ENCODE results near the gene SEC22C. TPM values are rescaled to one million over a fixed set of nuclear protein-coding genes. Genes with fewer than 3 reads are reported as not detected.

SEC22C gene
- total and polyA plus RNA-seq, 2 of the 13 experiments (the other 11 are each of a cell fraction or from before 2014, with no cell fraction given), result 20.0 to 40.0 TPM

- TF ChIP-seq HNF1B (CRISPR knock-in tag; IDR thresholded peaks at IDR 0.05) (0 out of 2 replicates have a peak, but pooled peaks have one; percentile 27), TFAP4 (IDR thresholded peaks at IDR 0.05; ENCODE audit: borderline replicate concordance, low read depth) (0 out of 2 replicates have a peak, but pooled peaks have one; percentile 15), ZNF530 (CRISPR knock-in tag; IDR thresholded peaks at IDR 0.05; ENCODE audit: low read depth) (no peak), IKZF4 (CRISPR knock-in tag; IDR thresholded peaks at IDR 0.05; ENCODE audit: borderline replicate concordance, low read depth, not compliant biosample characterization) (no peak), ZNF841 (CRISPR knock-in tag; IDR thresholded peaks at IDR 0.05; ENCODE audit: borderline replicate concordance) (no peak), ZNF383 (CRISPR knock-in tag; IDR thresholded peaks at IDR 0.05; ENCODE audit: borderline replicate concordance) (no peak), WIZ (CRISPR knock-in tag; IDR thresholded peaks at IDR 0.05) (0 out of 2 replicates have a peak, but pooled peaks have one; percentile 3), ZNF589 (CRISPR knock-in tag; conservative IDR thresholded peaks at IDR 0.05) (0 out of 2 replicates have a peak, but pooled peaks have one; percentile 10), PHF20 (CRISPR knock-in tag; IDR thresholded peaks at IDR 0.05) (0 out of 2 replicates have a peak, but pooled peaks have one; percentile 6), ZNF350 (CRISPR knock-in tag; IDR thresholded peaks at IDR 0.05; ENCODE audit: borderline replicate concordance, low read depth) (no peak), MLLT10 (CRISPR knock-in tag; IDR thresholded peaks at IDR 0.05) (no peak), ZNF354B (CRISPR knock-in tag; IDR thresholded peaks at IDR 0.05) (0 out of 2 replicates have a peak, but pooled peaks have one; percentile 22), PHF21A (CRISPR knock-in tag; IDR thresholded peaks at IDR 0.05) (0 out of 2 replicates have a peak, but pooled peaks have one; percentile 4), HES4 (CRISPR knock-in tag; IDR thresholded peaks at IDR 0.05; ENCODE audit: borderline replicate concordance) (peak; percentile 41; the same call in 1 of the 2 replicates), ZNF510 (CRISPR knock-in tag; IDR thresholded peaks at IDR 0.05; ENCODE audit: low read depth) (0 out of 2 replicates have a peak, but pooled peaks have one; percentile 44), GZF1 (CRISPR knock-in tag; IDR thresholded peaks at IDR 0.05) (0 out of 2 replicates have a peak, but pooled peaks have one; percentile 37)
- TF ChIP-seq, protein P1, sequence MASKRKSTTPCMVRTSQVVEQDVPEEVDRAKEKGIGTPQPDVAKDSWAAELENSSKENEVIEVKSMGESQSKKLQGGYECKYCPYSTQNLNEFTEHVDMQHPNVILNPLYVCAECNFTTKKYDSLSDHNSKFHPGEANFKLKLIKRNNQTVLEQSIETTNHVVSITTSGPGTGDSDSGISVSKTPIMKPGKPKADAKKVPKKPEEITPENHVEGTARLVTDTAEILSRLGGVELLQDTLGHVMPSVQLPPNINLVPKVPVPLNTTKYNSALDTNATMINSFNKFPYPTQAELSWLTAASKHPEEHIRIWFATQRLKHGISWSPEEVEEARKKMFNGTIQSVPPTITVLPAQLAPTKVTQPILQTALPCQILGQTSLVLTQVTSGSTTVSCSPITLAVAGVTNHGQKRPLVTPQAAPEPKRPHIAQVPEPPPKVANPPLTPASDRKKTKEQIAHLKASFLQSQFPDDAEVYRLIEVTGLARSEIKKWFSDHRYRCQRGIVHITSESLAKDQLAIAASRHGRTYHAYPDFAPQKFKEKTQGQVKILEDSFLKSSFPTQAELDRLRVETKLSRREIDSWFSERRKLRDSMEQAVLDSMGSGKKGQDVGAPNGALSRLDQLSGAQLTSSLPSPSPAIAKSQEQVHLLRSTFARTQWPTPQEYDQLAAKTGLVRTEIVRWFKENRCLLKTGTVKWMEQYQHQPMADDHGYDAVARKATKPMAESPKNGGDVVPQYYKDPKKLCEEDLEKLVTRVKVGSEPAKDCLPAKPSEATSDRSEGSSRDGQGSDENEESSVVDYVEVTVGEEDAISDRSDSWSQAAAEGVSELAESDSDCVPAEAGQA (IDR thresholded peaks at IDR 0.05; ENCODE audit: low read depth), result no peak
- TF ChIP-seq, protein P1 (CRISPR knock-in tag; IDR thresholded peaks at IDR 0.05; ENCODE audit: borderline replicate concordance), result no peak
Measured at GRCh38 chr3:42590989-42591756, 9.4 kb upstream of the SEC22C start (continued).

Data from HepG2 (cell line).